Activated CD4-positive, alpha-beta T cell treated with anti-CD3 and anti-CD28 coated beads for 4 hours (primary cell): Measurements from ENCODE around the gene ZNF574.

Experiments used
- DNase-seq, 2 donors: peaks; one replicate each; pipeline ENCODE4 v3.0.0-alpha.2; 2020

ZNF574 gene

GRCh38 chr19:42060117-42060516 is 15.8 kb upstream of the ZNF574 start:
- no peak for DNase-seq

GRCh38 chr19:42062381-42062780 is 13.6 kb upstream of the ZNF574 start:
- DNase-seq, result no peak

- no peak for DNase-seq
Measured at GRCh38 chr19:42064432-42064831, 11.5 kb upstream of the ZNF574 start.

- no peak for DNase-seq
Measured at GRCh38 chr19:42065051-42065450, 10.9 kb upstream of the ZNF574 start.

- DNase-seq, result no peak
Measured at GRCh38 chr19:42065511-42065910, 10.5 kb upstream of the ZNF574 start.

DNA sequence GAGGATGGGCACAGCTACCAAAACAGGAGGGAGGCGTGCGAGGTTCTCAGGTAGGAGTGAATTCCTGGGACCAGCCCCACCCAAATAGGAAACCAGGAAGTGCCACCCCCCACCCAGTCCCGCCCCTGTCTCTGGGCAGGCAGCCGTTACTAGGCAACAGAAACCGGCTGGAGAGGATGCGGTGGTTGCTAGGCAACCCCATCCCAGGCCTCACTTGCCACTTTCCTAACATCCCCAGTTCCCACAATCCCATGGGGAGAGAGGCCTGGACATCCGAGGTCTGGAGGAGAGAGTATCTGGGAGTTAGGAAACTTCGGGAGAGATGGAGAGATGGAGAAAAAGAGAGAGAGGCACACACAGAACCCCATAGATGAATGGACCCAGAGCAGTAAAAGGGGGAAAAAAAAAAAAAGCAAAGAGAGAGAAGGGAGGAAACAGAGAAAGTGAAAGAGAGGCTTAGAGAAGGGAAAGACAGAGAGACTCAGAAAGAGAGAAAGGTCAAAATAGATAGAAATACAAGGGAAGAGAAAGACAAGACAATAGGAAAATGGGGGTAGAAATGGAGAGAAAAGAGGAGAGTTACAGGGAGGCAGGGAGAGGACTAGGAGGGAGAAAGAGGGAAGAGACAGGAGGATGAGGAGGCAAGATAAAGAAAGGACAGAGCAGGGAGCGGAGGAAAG is 9.8 kb upstream of the ZNF574 start:
- no peak for DNase-seq

- no peak for DNase-seq
Measured at GRCh38 chr19:42067315-42067888, 8.6 kb upstream of the ZNF574 start.

DNA sequence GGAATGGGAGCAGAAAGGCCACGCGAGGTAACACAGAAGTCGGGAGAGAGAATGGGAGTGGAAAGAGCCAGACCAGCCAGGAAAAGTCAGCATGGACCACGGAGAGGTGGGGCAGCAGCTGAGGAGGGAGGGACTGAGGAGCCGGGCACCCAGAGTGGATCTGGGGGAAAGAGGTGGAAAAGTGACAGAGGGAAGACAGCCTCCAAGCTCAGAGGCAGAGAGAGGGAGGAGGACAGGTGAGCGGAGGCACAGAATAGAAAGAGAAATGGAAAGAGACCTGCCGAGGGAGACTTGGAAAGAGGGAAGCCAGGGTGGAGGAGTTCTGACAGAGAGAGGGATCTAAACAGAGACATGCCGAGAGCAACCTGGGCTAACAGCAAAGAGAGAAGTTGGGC is 7.6 kb upstream of the ZNF574 start:
- no peak for DNase-seq

- no peak for DNase-seq
Measured at GRCh38 chr19:42068756-42069571, 7.0 kb upstream of the ZNF574 start.

- DNase-seq, result no peak
Measured at GRCh38 chr19:42069619-42070351, 6.2 kb upstream of the ZNF574 start, which contains the start of gene GRIK5. TSS of gene GRIK5 (minus strand) at chr19:42070206. CDS start at chr19:42065770, 4,436 bp downstream.

- no peak for DNase-seq
Measured at GRCh38 chr19:42071247-42071646, 4.7 kb upstream of the ZNF574 start.

DNA sequence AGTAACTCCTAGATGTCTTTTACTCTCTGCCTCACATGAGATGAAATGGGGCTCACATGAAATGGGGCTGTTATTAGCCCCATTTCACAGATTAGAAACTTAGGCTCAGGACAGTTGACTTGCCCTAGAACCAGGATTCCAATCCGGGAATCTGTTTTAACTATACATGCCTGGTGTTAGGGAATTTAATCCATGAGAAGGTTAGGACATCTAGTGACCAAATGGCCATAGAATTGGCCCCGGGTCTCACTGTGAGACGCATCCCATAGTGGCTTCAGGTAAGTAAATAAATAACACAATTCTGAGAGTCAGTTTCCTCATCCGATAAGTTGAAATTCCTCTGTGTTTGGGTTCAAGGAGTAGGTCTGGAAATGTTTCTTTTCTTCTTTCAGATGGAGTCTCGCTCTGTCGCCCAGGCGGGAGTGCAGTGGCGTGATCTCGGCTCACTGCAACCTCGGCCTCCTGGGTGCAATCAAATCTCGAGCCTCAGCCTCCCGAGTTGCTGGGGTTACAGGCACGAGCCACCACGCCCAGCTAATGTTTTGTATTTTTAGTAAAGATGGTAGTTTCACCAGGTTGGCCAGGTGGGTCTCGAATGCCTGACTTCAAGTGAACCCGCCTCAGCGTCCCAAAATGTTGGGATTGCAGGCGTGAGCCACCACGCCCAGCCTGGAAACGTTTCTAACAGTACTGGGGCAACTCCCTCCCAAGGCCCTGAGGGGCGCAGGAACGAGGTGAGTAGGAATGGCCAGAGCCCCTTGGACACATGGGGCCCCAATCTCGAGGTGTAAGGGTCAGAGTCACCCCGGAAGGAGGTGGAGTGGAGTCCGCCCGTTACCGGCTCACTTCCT is 1.2 kb upstream of the ZNF574 start:
- no peak for DNase-seq

GRCh38 chr19:42075364-42075615 is 676 bp upstream of the ZNF574 start:
- DNase-seq, result no peak

DNA sequence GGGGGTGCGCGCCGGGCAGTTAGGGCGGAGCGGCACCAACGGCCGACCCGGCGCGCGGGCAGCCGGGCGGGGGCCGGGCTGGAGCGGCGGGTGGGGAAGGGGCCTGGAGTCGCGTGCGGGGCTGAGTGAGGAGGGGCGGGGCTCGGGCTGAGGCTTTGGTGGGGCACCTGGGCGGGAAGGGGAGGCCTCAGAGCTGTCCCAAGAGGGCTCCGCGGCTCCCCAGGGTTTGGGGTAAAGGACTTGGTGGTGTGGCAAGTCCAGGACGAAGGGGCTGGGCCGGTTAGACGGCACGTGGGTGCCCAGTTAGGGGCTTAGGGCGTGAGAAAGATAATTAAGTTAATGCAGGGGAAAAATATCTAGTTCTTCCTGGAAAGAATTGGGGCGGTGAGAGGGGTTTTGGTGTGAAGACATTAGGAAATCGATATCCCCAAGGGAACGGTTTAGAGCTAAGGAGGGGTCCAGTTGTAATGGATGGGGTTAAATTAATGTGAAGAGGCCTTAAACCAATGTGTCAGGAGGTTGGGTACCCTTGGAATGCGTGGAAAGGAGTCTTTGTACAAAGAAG is 496 bp downstream of the ZNF574 start:
- peak; percentile 32 to 53 for DNase-seq

- DNase-seq, result no peak
Measured at GRCh38 chr19:42078058-42078457, 2.1 kb downstream of the ZNF574 start.

- no peak for DNase-seq
Measured at GRCh38 chr19:42078538-42079275, 2.7 kb downstream of the ZNF574 start.

GRCh38 chr19:42079276-42079669 is 3.3 kb downstream of the ZNF574 start:
- no peak for DNase-seq

- DNase-seq, result no peak
Measured at GRCh38 chr19:42079886-42080763, 4.2 kb downstream of the ZNF574 start.

DNA sequence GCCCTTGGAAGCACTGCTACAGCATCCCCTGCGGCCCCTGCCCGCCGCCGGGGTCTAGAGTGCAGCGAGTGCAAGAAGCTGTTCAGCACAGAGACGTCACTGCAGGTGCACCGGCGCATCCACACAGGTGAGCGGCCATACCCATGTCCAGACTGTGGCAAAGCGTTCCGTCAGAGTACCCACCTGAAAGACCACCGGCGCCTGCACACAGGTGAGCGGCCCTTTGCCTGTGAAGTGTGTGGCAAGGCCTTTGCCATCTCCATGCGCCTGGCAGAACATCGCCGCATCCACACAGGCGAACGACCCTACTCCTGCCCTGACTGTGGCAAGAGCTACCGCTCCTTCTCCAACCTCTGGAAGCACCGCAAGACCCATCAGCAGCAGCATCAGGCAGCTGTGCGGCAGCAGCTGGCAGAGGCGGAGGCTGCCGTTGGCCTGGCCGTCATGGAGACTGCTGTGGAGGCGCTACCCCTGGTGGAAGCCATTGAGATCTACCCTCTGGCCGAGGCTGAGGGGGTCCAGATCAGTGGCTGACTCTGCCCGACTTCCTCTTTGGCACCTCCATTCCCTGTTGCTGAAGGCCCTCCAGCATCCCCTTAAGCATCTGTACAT is 4.9 kb downstream of the ZNF574 start:
- no peak for DNase-seq

- DNase-seq, result no peak
Measured at GRCh38 chr19:42081584-42082203, 5.7 kb downstream of the ZNF574 start.
